Left ventricle myocardium inferior (tissue), 1 donor: Measurements from ENCODE around the gene QSOX2. TPM values are rescaled to one million over a fixed set of nuclear protein-coding genes. Genes with fewer than 3 reads are reported as not detected.

Experiments
- DNase-seq: peaks from one replicate; pipeline ENCODE4 v3.0.0-alpha.2; 2020
- H3K27ac ChIP-seq: fragments of 200-600 bp; replicated peaks from 2 replicates; pipeline ENCODE4 v1.8.0; 2021
- H3K27me3 ChIP-seq: fragments of 200-600 bp; 2 replicates; pipeline ENCODE4 v1.8.0; 2021; ENCODE audit warnings: low read depth
- H3K36me3 ChIP-seq: fragments of 200-600 bp; 2 replicates; pipeline ENCODE4 v1.8.0; 2021
- H3K4me1 ChIP-seq: fragments of 200-600 bp; 2 replicates; pipeline ENCODE4 v1.8.0; 2021
- H3K4me3 ChIP-seq: fragments of 200-600 bp; 2 replicates; pipeline ENCODE4 v1.8.0; 2021; ENCODE audit warnings: mild to moderate bottlenecking, moderate library complexity
- H3K9me3 ChIP-seq: fragments of 200-600 bp; replicated peaks from 2 replicates; pipeline ENCODE4 v1.8.0; 2021
- intact Hi-C: fragments of 100-400 bp; cut with micrococcal nuclease; formaldehyde crosslinking; loops from one replicate; pipeline ENCODE4 v1.11.0; 2022
- total RNA-seq: library from RNA; stranded (reverse); fragmentation: NEBNext Ultra II Directional; extraction: Animal tissue kit (Norgen Biotek cat#: 25700); gene quantifications from one replicate; pipeline ENCODE4 v1.2.1, GENCODE V29; 2021
- TF ChIP-seq, protein P1 (sequence below): fragments of 200-600 bp; IDR thresholded peaks from 2 replicates; pipeline ENCODE4 v1.8.0; 2021; ENCODE audit warnings: antibody characterized with exemption, mild to moderate bottlenecking, borderline replicate concordance
- donor health status: DM: no; HTN: yes; CAD: no; lungs with severe emphysema.

The QSOX2 gene
- total RNA-seq, 1 donor from 2014 or later = 8.0 TPM

DNA sequence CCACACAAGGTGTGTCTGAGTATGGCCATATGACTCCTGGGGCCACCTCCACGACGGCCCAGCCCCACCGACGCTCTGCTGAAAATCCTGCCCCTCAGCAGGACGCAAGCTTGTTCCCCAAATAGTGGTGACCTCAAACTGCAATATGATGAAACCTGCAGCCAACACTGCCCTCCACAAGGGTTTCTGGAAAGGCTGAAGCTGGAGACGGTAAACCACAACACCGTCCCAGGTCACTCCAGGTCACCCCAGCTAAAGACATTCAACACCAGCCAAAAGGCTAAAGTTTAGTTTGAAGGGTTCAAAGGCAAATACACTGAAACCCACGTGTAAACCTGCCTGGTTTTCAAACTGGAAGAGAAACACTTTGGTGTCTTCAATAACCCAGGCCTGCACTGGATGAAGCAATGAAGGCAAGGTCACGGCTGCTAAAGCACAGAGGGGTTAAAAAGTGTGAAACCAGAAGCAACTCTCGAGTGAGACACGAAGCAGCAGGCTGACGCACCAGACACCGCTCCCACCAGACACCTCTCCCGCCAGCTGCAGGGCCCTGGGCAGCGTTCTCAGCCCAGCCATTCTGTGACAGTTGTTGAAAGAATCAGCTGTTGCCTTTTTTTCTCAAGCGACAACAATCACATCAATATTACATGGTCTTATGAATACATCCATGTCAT, 38.9 kb downstream of the QSOX2 start:
- Histone ChIP-seq H3K27me3 (peaks cover 40% of the 10 kb centered on the region), H3K27ac (no peak overlapping the region), H3K4me3 (no peak overlapping the region), H3K9me3 (no peaks in the 10 kb centered on the region), H3K36me3 (peaks cover 31% of the 10 kb centered on the region), H3K4me1 (peaks cover 3% of the 10 kb centered on the region)
- TF ChIP-seq, protein P1, sequence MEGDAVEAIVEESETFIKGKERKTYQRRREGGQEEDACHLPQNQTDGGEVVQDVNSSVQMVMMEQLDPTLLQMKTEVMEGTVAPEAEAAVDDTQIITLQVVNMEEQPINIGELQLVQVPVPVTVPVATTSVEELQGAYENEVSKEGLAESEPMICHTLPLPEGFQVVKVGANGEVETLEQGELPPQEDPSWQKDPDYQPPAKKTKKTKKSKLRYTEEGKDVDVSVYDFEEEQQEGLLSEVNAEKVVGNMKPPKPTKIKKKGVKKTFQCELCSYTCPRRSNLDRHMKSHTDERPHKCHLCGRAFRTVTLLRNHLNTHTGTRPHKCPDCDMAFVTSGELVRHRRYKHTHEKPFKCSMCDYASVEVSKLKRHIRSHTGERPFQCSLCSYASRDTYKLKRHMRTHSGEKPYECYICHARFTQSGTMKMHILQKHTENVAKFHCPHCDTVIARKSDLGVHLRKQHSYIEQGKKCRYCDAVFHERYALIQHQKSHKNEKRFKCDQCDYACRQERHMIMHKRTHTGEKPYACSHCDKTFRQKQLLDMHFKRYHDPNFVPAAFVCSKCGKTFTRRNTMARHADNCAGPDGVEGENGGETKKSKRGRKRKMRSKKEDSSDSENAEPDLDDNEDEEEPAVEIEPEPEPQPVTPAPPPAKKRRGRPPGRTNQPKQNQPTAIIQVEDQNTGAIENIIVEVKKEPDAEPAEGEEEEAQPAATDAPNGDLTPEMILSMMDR = no peak
- DNase-seq = no peak
- intact Hi-C loops = no loop called here

DNA sequence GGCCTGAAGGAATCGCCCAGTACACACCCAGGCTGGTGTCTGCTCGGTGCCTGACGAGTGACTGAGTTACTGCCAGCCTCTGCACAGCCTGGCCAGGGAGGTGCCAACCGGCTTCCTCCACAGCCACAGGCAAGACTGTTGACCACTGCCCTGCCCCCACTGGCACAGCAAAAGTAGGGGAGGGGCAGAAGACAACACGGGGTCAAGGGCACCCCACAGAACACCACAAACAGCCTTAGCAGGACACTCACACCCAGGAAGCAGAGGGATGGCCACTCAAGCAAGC, 40.0 kb downstream of the QSOX2 start:
- TF ChIP-seq, protein P1 = no peak
- no peak for DNase-seq
- H3K4me1 ChIP-seq = peaks cover 3% of the 10 kb centered on the region
- peaks cover 51% of the 10 kb centered on the region for H3K27me3 ChIP-seq
- no peak overlapping the region for H3K4me3 ChIP-seq
- H3K9me3 ChIP-seq = no peaks in the 10 kb centered on the region
- peaks cover 20% of the 10 kb centered on the region for H3K36me3 ChIP-seq
- intact Hi-C loops = no loop called here
- no peak overlapping the region for H3K27ac ChIP-seq

DNA sequence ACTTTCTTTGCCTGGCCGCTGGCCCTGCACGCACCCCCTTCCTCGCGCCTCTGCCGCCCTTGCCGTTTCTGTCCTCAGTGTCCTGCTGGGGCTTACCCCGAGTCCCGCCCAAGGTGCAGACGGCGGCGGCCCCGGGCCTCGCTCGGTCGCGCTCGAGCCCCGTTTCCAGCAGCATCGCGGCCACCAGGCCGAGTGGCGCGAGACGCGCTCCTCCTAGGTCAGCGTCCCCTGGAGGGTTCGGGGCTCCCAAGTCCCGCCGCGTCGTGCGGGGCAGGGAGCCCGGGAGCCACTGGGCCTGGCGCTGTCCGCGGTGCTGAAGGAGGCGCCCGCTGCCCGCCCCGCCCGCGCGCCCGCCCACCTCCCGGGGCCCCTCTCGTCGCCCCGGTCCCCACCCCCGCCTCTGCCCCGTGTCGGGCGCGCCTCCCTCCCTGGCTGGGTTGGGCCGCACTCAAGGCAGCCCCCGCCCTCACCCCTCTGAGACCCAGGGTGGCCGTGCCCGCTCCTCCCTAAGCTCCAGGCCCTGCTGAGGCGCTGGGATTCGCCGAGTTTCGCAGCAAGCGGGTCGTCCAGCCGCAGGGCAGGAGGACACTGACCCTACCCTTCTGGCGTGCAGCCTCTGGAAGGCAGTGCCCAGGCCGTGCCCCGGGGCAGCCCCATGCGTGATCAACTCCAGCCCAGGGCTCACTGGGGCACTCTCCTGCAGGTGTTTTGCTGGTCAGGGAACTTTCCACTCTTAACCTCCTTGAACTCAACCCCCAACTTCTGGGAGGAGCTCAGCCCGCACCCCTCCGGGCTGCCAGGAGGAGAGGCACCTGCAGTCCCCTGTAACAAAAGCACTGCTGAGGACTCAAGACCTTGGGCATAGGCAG, 40.5 kb downstream of the QSOX2 start, which contains the start of gene LHX3:
Gene LHX3, minus strand, starts transcription at position 291 of the 869 bp plus-strand sequence. Its CDS starts 116 bp downstream, at position 175.
- Histone ChIP-seq H3K4me1 (peaks cover 3% of the 10 kb centered on the region), H3K27ac (no peak within 1 kb of the TSS), H3K4me3 (no peak within 1 kb of the TSS), H3K36me3 (peaks cover 15% of the 10 kb centered on the region), H3K9me3 (no peaks in the 10 kb centered on the region), H3K27me3 (peaks cover 57% of the 10 kb centered on the region)
- no peak for DNase-seq
- intact Hi-C loops = no loop called here
- TF ChIP-seq, protein P1 = no peak

DNA sequence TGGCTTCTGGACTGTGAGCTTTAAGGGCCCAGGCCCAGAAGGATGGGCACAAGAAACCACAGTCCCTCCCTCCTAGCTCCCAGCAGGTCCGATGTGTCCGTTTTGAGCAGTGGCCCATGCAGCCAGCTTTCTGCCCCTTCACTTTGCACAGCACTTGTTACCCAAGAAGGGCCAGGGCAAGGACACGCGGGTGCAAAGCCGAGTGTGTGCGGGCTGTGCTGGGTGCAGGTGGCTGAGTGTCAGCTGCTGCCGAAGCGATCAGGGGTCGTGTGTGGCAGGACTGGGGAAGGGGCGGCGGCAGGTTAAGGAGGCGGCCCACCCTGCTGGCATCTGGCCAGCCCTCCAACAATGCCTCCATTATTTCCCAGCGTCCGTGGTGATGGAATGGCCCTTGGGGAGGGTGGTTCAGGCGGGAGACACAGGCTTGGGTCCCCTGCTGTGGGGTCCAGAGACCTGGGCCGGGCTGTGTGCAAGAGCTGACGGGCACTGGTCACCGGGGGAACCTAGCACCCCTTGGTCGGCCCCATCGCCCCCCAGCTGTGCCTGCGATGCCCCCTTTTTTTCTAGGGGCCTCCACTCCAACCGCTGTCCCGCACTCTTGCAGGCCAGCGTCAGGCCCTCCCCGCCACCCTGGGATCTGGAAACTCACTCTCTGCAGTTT, 41.3 kb downstream of the QSOX2 start:
- no peak overlapping the region for H3K27ac ChIP-seq
- TF ChIP-seq, protein P1 = no peak
- intact Hi-C loops = no loop called here
- peaks cover 9% of the 10 kb centered on the region for H3K36me3 ChIP-seq
- H3K4me3 ChIP-seq = no peak overlapping the region
- DNase-seq = no peak
- no peaks in the 10 kb centered on the region for H3K9me3 ChIP-seq
- peaks cover 65% of the 10 kb centered on the region for H3K27me3 ChIP-seq
- H3K4me1 ChIP-seq = peaks cover 3% of the 10 kb centered on the region

DNA sequence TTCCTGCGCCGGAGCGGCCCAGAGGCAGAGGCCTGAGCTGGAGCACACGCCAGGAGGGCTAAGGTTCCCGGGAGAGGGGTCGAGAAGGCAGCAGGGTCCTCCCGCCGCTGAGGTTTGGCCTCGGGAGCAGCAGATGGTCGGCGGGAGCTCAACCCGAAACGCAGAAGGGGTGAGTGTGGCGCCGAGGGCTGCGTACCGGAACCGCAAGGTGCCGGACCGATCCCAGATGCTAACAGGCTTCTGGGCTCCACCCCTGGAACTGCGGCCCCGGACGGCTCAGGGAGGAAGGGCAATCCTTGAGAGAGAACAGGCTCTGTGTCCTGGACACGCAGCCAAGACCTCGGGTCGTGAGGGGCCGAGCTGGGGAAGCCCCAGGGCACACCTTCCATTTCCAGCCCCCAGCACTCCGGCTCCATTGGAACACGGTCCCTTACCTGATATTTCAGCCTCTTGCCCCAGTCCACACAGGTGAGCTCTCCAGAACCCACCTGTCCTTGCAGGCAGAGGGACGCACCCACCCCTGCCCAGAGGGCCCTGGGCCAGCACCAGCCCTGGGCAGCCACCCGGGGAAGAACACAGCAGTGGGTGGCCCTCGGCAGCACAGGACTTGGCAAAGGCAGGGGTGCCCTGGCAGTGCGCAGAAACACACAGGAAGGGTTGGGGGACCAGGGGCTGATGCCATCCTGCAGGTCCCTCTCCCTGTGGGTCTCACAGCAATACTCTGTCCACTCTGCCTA, 42.0 kb downstream of the QSOX2 start:
- TF ChIP-seq, protein P1 = no peak
- no peak overlapping the region for H3K4me3 ChIP-seq
- H3K27ac ChIP-seq = no peak overlapping the region
- peaks cover 6% of the 10 kb centered on the region for H3K4me1 ChIP-seq
- intact Hi-C loops = no loop called here
- no peak for DNase-seq
- no peaks in the 10 kb centered on the region for H3K9me3 ChIP-seq
- peaks cover 2% of the 10 kb centered on the region for H3K36me3 ChIP-seq
- peaks cover 72% of the 10 kb centered on the region for H3K27me3 ChIP-seq
